Endothelial cell of umbilical vein (primary cell): ENCODE results near the gene ELOVL6. TPM values are rescaled to one million over a fixed set of nuclear protein-coding genes. Genes with fewer than 3 reads are reported as not detected.
"Not testable (repeated sequence)": the region's sequence is repeated elsewhere in the genome, so short reads cannot be mapped to it uniquely, and the experiment has no call there.

Experiments
- BruUV-seq: library from RNA; stranded (reverse); fragments of 400-500 nt; replicated peaks from 2 replicates; lab custom pipeline; 2021; lab: Mats Ljungman, UMichigan
- CTCF ChIA-PET: fragments of 300-600, 350-600 bp; sonication (Branson Sonifier 250); formaldehyde crosslinking; loops from one replicate; lab custom pipeline; 2021; ENCODE audit warnings: antibody characterized with exemption, inconsistent platforms; lab: Charles Lee
- POLR2A ChIA-PET: fragments of 300-600, 350-600 bp; sonication (Branson Sonifier 250); formaldehyde crosslinking; loops from one replicate; lab custom pipeline; 2021; ENCODE audit warnings: antibody characterized with exemption, inconsistent platforms; lab: Charles Lee
- DNase-seq: peaks from one replicate; pipeline ENCODE4 v3.0.0-alpha.2; 2011; ENCODE audit warnings: low read depth, low spot score
- FAIRE-seq: peaks from 2 replicates; lab custom pipeline; 2011; peaks lifted over from hg19 to GRCh38; lab: Jason Lieb, UNC
- H2AFZ ChIP-seq: 2 replicates; pipeline ENCODE4 v1.6.0; 2012; ENCODE audit warnings: low read depth, low read length, control low read depth, inconsistent platforms
- H3K27ac ChIP-seq: 2 replicates; pipeline ENCODE4 v1.5.1; 2011; ENCODE audit warnings: low read depth, mild to moderate bottlenecking, control low read depth, low read length, moderate library complexity; ENCODE audit not compliant: insufficient read depth
- H3K27me3 ChIP-seq, 2 experiments: 2 replicates each; pipeline versions ENCODE4 v1.6.0 to v1.6.1; 2011; ENCODE audit warnings: low read length in 2 of 2, mixed read lengths in 1 of 2; ENCODE audit not compliant: control insufficient read depth in 2 of 2, insufficient read depth in 2 of 2
- H3K36me3 ChIP-seq, 2 experiments: 2 replicates in 1 of 2; 3 replicates in 1 of 2; pipeline ENCODE4 v1.5.1; 2011; ENCODE audit warnings: low read length in 2 of 2, mild to moderate bottlenecking in 1 of 2, moderate library complexity in 1 of 2; ENCODE audit not compliant: control insufficient read depth in 2 of 2, insufficient read depth in 2 of 2; ENCODE audit errors: extremely low read depth in 1 of 2
- H3K4me1 ChIP-seq: 3 replicates; pipeline ENCODE4 v1.5.1; 2011; ENCODE audit warnings: mild to moderate bottlenecking, low read length; ENCODE audit not compliant: control insufficient read depth, insufficient read depth; ENCODE audit errors: extremely low read depth
- H3K4me2 ChIP-seq: 2 replicates; pipeline ENCODE4 v1.6.1; 2011; ENCODE audit warnings: low read length, control low read depth, mixed read lengths; ENCODE audit not compliant: insufficient read depth
- H3K4me3 ChIP-seq, 3 experiments: fragments of 200-600 bp in 1 of 3; sonication (generic), shearing (Covaris generic) in 1 of 3; replicated peaks in 1 of 3; 2 replicates each; pipeline ENCODE4 v1.5.1; 2011 to 2016; ENCODE audit warnings: control low read depth in 3 of 3, low read length in 3 of 3, mild to moderate bottlenecking in 2 of 3, inconsistent platforms in 1 of 3, low read depth in 1 of 3, moderate library complexity in 1 of 3; ENCODE audit not compliant: insufficient read depth in 1 of 3
- H3K79me2 ChIP-seq: 2 replicates; pipeline ENCODE4 v1.6.0; 2012; ENCODE audit warnings: low read length, inconsistent platforms; ENCODE audit not compliant: control insufficient read depth, insufficient read depth
- H3K9ac ChIP-seq: replicated peaks from 2 replicates; pipeline ENCODE3; 2011; ENCODE audit warnings: low read length, control low read depth; ENCODE audit not compliant: insufficient read depth; ENCODE audit errors: extremely low read depth
- H3K9me1 ChIP-seq: replicated peaks from 3 replicates; pipeline ENCODE4 v1.6.0; 2011; ENCODE audit warnings: mild to moderate bottlenecking, low read length; ENCODE audit not compliant: control insufficient read depth, insufficient read depth; ENCODE audit errors: extremely low read depth
- H3K9me3 ChIP-seq: replicated peaks from 2 replicates; pipeline ENCODE4 v1.5.1; 2012; ENCODE audit warnings: low read length, inconsistent platforms; ENCODE audit not compliant: control insufficient read depth, insufficient read depth
- H4K20me1 ChIP-seq: replicated peaks from 2 replicates; pipeline ENCODE3; 2011; ENCODE audit warnings: mild to moderate bottlenecking, low read length; ENCODE audit not compliant: control insufficient read depth, insufficient read depth; ENCODE audit errors: extremely low read depth
- CTCF ChIP-seq, 2 donors: IDR thresholded peaks; 1 replicate in 1 of 2; 2 replicates in 1 of 2; pipeline ENCODE4 v1.5.1; 2011; ENCODE audit warnings: low read length in 2 of 2, mild to moderate bottlenecking in 2 of 2, moderate library complexity in 2 of 2, control low read depth in 1 of 2, inconsistent platforms in 1 of 2, low read depth in 1 of 2; ENCODE audit not compliant: insufficient read depth in 1 of 2; ENCODE audit errors: extremely low read depth in 1 of 2
- EZH2 ChIP-seq: IDR thresholded peaks from 2 replicates; pipeline ENCODE4 v1.6.1; 2012; ENCODE audit warnings: borderline replicate concordance, low read depth, mild to moderate bottlenecking, moderate library complexity, low read length, inconsistent platforms; ENCODE audit not compliant: severe bottlenecking
- FOS ChIP-seq: IDR thresholded peaks from 2 replicates; pipeline ENCODE4 v1.6.1; 2011; ENCODE audit warnings: mild to moderate bottlenecking, low read length, moderate library complexity, borderline replicate concordance; ENCODE audit not compliant: insufficient read depth
- GATA2 ChIP-seq: IDR thresholded peaks from 2 replicates; pipeline ENCODE4 v1.7.0; 2011; ENCODE audit warnings: low read depth, mild to moderate bottlenecking, moderate library complexity, mixed read lengths, low read length; ENCODE audit not compliant: insufficient read length, insufficient read depth
- JUN ChIP-seq: IDR thresholded peaks from 2 replicates; pipeline ENCODE4 v1.6.1; 2011; ENCODE audit warnings: borderline replicate concordance, low read depth; ENCODE audit not compliant: insufficient read length, insufficient read depth
- MAX ChIP-seq: IDR thresholded peaks from 2 replicates; pipeline ENCODE4 v1.6.1; 2011; ENCODE audit not compliant: insufficient read depth, insufficient read length
- MYC ChIP-seq: IDR thresholded peaks from one replicate; pipeline ENCODE4 v1.6.1; 2011; ENCODE audit warnings: mild to moderate bottlenecking, low read depth, low read length
- POLR2A ChIP-seq: IDR thresholded peaks from 2 replicates; pipeline ENCODE4 v1.6.1; 2012; ENCODE audit warnings: low read depth, mild to moderate bottlenecking, control low read depth, low read length
- POLR2AphosphoS5 ChIP-seq: IDR thresholded peaks from 2 replicates; pipeline ENCODE4 v1.6.1; 2012; ENCODE audit warnings: low read depth, mild to moderate bottlenecking, control low read depth, low read length, moderate library complexity; ENCODE audit not compliant: insufficient read depth
- dilution Hi-C: fragments of 300-500 bp; cut with MboI; formaldehyde crosslinking; loops from one replicate; pipeline ENCODE4 v1.15.0; 2019; ENCODE audit warnings: low sequenced_read_pairs; ENCODE audit not compliant: extremely low pct_ligation_motif_present
- intact Hi-C: fragments of 100-400 bp; cut with micrococcal nuclease; formaldehyde crosslinking; loops from one replicate; pipeline ENCODE4 v1.10.0; 2022
- polyA plus RNA-seq, 4 experiments: library from polyadenylated mRNA; depleted of rRNA in 3 of 4; stranded (reverse) in 3 of 4; unstranded in 1 of 4; fragments of >200 nt; gene quantifications; 2 replicates each; pipeline versions ENCODE4 v1.2.1 to v1.2.3, GENCODE V29; 2011 to 2012; ENCODE audit warnings: missing spikeins in 1 of 4
- total RNA-seq: library from RNA; stranded (reverse); gene quantifications from 2 replicates; pipeline ENCODE4 v1.2.3, GENCODE V29; 2021

ELOVL6 gene
- total and polyA plus RNA-seq, 2 donors (not counting 3 experiments of a cell fraction or from before 2014, with no cell fraction given), result 6.4 to 26.1 TPM

- Histone ChIP-seq H3K4me1 (no peaks in the 10 kb centered on the region), H3K27me3 (peaks cover 3% of the 10 kb centered on the region in 2 experiments), H3K27ac (no peak overlapping the region), H3K4me2 (no peak overlapping the region), H3K9me1 (no peaks in the 10 kb centered on the region), H3K9ac (no peak overlapping the region), H3K9me3 (no peaks in the 10 kb centered on the region), H3K79me2 (no peaks in the 10 kb centered on the region), H3K4me3 (no peak overlapping the region), H4K20me1 (no peaks in the 10 kb centered on the region), H3K36me3 (no peaks in the 10 kb centered on the region), H2AFZ (no peak overlapping the region)
- TF ChIP-seq FOS (no peak), POLR2A (no peak), GATA2 (no peak), POLR2AphosphoS5 (no peak), JUN (no peak), CTCF (IDR thresholded peaks at IDR 0.05; ENCODE audit: extremely low read depth in 1 of 2, insufficient read depth in 1 of 2, low read depth in 1 of 2, low read length in 2 of 2) (no peak), MYC (no peak), MAX (no peak), EZH2 (no peak)
- DNase-seq (no peak), FAIRE-seq (no peak)
- CTCF ChIA-PET, result no interaction called here
- dilution Hi-C loops, result no loop called here
- BruUV-seq, result no TSS peak
- intact Hi-C loops, result no loop called here
- POLR2A ChIA-PET, result no interaction called here
Observed at GRCh38 chr4:110041735-110042134, 156.7 kb downstream of the ELOVL6 start.

- H3K4me2 ChIP-seq, H3K79me2 ChIP-seq, H3K4me1 ChIP-seq, FAIRE-seq, intact Hi-C loops, H2AFZ ChIP-seq, H3K36me3 ChIP-seq, H3K27me3 ChIP-seq, POLR2A ChIA-PET, H3K9me3 ChIP-seq, H4K20me1 ChIP-seq, H3K4me3 ChIP-seq, dilution Hi-C loops, BruUV-seq, H3K9me1 ChIP-seq, H3K27ac ChIP-seq, DNase-seq, H3K9ac ChIP-seq: not testable (repeated sequence)
- CTCF ChIA-PET, result interaction anchor here (1.3 kb wide), 1 partner anchor 8 kb away, joined by 3 read pairs; no protein-coding TSS in a partner anchor
Observed at GRCh38 chr4:110039164-110039563, 159.3 kb downstream of the ELOVL6 start.
